Measurements from ENCODE around the gene LSM14B.
A peak's percentile ranks its signal among the peaks of the same experiment; 100 is the strongest.

LSM14B gene

GRCh38 chr20:62164879-62165761 is 42.8 kb downstream of the LSM14B start:
- DNase-seq (ENCODE audit: low spot score): no peak

- DNase-seq (ENCODE audit: low spot score): no peak
Observed at GRCh38 chr20:62165762-62166399, 43.6 kb downstream of the LSM14B start.

GRCh38 chr20:62167474-62167873 is 45.2 kb downstream of the LSM14B start:
- no peak for DNase-seq (ENCODE audit: low spot score)

GRCh38 chr20:62168061-62168460 is 45.8 kb downstream of the LSM14B start:
- DNase-seq (ENCODE audit: low spot score): no peak

GRCh38 chr20:62168890-62169435 is 46.7 kb downstream of the LSM14B start:
- DNase-seq (ENCODE audit: low spot score): no peak

- no peak for DNase-seq (ENCODE audit: low spot score)
Observed at GRCh38 chr20:62170536-62170935, 48.3 kb downstream of the LSM14B start.

GRCh38 chr20:62171245-62171644 is 49.0 kb downstream of the LSM14B start:
- DNase-seq (ENCODE audit: low spot score): no peak

- no peak for DNase-seq (ENCODE audit: low spot score)
Observed at GRCh38 chr20:62172666-62173065, 50.4 kb downstream of the LSM14B start.

- no peak for DNase-seq (ENCODE audit: low spot score)
Observed at GRCh38 chr20:62174021-62174804, 51.9 kb downstream of the LSM14B start.

GRCh38 chr20:62174870-62175624 is 52.8 kb downstream of the LSM14B start:
- no peak for DNase-seq (ENCODE audit: low spot score)

- no peak for DNase-seq (ENCODE audit: low spot score)
Observed at GRCh38 chr20:62175711-62176110, 53.4 kb downstream of the LSM14B start.

GRCh38 chr20:62176866-62177265 is 54.6 kb downstream of the LSM14B start:
- no peak for DNase-seq (ENCODE audit: low spot score)

- no peak for DNase-seq (ENCODE audit: low spot score)
Observed at GRCh38 chr20:62177307-62177706, 55.0 kb downstream of the LSM14B start.

- no peak for DNase-seq (ENCODE audit: low spot score)
Observed at GRCh38 chr20:62178316-62179161, 56.3 kb downstream of the LSM14B start.

GRCh38 chr20:62179162-62179504 is 56.9 kb downstream of the LSM14B start:
- no peak for DNase-seq (ENCODE audit: low spot score)

GRCh38 chr20:62181808-62182207 is 59.5 kb downstream of the LSM14B start:
- no peak for DNase-seq (ENCODE audit: low spot score)

- DNase-seq (ENCODE audit: low spot score): peak; percentile 96
Observed at GRCh38 chr20:62182469-62183425, 60.5 kb downstream of the LSM14B start, which contains the start of gene MTG2. Gene MTG2, plus strand, starts transcription at chr20:62183028. Its CDS starts 10,393 bp downstream, at chr20:62193421.

GRCh38 chr20:62183426-62184142 is 61.3 kb downstream of the LSM14B start:
- peak; percentile 18 for DNase-seq (ENCODE audit: low spot score)

Measured in hematopoietic multipotent progenitor cell treated with erythropoietin and hydrocortisone succinate and interleukin-3 and kit ligand, for 15 days (in vitro differentiated cells).